ENCODE data around the gene NKX1-2.

Gene NKX1-2

DNA sequence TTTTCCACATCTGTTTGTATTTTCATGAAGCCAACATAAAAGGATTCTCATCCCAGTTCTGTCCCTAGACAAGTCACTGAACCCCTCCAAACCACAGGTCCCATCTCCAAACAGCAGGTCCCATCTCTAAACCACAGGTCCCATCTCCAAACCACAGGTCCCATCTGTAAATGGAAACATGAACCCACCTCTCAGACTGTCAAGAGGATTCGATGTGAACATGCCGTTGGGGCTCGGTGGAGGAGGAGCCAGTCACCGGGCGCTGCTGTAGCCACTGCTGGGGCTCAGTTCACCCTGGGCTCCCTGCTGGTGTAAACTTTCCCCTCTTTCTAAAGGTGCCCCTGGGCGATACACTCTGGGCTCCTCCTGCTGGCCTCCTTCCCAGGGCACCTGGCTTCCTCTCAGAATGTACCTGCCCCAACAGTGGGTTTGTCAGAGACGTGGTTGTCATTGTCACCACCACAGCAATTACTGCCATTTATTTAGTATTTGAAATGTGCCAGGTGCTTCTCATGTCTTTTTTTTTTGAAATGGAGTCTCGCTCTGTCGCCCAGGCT lies 24.8 kb upstream of the NKX1-2 start:
- DNase-seq: no peak

DNA sequence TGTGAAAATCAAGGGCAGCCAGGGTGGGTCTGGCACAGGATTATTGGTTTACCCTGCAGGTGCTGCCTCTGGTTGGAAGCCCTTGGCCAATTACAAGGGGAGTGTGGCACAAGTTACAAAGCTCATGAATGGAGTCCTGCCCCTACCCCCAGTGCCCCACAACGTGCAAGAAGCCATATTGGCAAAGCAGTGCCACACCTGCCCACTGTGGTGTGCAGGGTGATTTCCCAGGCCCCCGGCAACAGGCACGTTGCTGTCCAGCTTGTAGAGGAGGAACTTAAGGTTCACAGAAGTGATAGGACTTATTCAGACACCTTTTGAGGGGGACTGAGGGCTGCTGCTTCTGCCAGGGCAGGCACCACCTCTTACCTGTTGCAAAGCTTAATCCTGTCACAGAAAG lies 23.2 kb upstream of the NKX1-2 start:
- no peak for DNase-seq

DNA sequence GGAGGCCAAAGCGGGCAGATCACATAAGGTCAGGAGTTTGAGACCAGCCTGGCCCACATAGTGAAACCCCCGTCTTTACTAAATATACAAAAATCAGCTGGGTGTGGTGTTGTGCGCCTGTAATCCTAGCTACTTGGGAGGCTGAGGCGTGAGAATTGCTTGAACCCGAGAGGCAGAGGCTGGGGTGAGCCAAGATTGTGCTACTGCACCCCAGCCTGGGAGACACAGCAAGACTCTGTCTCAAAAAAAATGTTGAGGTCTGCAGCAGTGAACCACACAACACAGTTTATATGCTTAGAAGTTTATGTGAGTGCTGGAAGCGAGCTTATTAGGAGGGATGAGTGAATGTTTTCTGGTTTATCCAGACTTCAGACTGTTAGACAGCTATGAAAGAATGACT lies 22.2 kb upstream of the NKX1-2 start:
- no peak for DNase-seq

DNA sequence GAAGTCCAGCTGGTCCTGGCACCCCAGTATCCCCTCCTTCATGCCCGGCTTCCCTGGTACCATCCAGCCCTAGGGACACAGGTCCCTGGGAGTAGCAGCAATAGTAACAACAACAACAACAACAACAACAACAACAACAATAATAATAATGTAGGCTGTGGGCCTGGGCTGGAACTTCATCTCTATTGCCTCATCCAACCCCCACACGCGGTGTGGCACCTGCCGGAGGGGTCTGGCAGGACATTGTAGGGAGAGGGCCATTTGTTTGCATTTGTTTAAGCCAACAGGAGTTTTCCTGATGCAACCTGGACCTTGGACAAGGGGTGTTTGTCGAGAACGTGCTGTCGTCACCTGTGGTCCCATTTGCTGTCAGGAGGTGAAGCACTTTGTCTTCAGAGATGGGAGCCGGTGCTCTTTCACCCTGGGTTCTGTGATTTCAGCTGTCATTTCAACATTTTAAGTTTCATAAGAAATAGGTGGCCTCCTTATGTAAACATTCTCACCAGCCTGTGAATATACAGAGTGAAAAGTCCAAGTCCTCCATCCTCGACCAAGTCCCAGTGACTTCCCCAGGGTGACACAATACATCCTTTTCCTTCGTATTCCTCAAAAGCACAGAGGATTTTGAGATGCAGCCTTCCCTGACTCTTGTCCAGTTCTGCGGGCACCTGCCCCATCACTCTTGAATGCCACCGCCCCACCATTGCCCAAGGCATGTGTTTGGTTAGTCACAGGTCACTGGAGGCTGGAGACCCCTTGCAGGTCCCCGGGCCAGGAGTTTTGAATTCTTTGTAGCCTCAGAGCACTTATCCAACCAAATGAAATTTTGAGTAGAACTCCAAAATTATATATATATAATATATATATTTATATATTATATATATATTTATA lies 21.0 kb upstream of the NKX1-2 start:
- no peak for DNase-seq

DNA sequence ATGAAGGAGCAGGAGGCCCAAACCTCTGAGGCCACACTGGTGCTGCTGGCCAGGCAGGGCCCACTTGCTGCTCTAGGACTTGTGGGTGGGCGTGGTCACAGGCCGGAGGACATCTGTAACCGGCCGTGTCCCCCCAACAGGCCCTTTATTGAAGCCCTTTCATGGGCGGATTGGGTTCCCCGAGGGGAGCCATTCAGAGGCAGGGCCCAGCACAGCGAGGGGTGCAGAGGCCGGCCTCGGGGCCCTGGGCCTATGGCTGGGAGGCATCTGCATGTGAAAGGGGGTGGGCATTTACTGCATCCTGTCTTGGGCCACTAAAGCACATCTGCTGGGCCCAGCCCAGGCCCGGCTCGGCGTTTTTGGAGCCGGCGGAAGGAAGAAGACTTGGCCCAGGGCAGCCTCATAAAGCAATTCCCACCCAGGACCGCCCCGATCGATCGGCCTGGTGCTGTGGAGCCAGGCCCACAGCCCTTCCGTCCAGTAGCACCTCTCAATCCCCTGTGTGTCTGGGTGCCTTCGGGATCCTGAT lies 20.2 kb upstream of the NKX1-2 start:
- DNase-seq: no peak

DNA sequence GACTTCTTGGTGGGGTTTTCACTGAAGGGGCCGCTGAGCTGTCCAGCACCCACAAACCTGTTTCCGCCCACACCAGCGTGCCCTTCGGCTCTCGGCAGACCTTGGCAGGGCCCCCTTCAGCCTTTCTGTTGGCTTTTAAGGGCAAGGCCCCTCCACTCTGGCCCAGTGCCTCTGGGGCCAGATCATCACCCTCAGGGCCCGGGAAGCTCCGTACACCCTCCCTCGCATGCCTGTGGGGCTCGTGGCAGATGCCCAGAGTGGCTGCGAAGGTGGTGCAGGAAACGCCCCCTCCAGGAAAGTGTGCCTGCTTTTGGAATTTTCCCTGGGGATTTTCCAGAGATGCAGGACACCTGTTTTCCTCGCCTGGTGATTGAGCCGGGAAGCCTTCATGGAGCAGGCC lies 18.8 kb upstream of the NKX1-2 start:
- DNase-seq: no peak

DNA sequence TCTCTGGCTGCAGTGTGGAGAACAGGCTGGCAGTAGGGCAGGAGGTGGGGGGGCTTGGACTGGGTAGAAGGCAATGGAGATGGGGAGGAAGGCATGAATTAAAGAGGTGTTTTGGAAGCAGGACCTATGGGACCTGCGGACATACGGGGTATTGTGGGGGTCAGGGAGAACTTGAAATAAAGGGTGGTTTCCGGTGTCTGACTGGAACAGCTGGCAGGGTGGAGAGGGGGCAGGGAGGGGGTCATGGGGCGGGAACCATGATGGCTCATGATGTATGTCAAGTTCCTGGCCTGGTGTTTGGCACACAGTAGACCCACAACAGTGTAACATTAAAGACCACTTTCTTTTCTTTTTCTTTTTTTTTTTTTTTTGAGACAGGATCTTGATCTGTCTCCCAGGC lies 17.3 kb upstream of the NKX1-2 start:
- no peak for DNase-seq

DNA sequence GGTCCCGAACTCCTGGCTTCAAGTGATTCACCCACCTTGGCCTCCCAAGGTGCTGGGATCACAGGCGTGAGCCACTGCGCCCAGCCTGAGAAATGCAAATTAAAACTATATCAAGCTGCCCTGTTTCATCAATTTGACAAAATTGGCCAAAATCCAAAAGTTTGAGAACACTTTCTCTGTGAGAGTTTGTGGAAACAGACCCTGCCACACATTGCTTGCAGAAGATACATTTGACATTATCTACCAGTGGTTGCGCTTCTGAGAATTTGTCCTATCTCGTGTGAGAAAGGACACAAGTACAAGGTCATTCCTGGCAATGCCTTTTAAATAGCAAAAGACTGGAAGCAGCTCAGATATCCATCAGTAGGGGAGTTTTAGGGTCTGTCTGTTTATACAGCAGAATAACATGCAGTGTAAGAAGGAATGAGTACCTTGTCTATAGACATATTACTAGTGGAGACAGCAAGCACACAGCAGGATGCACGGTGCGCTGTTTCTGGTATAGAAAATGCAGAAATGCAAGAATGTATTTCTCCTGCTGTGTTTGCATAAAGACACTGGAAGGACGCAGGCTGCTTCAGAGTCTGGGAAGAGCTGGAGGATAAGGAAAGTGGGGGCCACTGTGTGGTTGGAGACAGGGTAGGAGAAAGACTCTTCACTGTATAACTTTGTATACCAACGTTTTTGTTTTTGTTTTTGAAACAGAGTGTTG lies 16.1 kb upstream of the NKX1-2 start:
- no peak for DNase-seq

DNA sequence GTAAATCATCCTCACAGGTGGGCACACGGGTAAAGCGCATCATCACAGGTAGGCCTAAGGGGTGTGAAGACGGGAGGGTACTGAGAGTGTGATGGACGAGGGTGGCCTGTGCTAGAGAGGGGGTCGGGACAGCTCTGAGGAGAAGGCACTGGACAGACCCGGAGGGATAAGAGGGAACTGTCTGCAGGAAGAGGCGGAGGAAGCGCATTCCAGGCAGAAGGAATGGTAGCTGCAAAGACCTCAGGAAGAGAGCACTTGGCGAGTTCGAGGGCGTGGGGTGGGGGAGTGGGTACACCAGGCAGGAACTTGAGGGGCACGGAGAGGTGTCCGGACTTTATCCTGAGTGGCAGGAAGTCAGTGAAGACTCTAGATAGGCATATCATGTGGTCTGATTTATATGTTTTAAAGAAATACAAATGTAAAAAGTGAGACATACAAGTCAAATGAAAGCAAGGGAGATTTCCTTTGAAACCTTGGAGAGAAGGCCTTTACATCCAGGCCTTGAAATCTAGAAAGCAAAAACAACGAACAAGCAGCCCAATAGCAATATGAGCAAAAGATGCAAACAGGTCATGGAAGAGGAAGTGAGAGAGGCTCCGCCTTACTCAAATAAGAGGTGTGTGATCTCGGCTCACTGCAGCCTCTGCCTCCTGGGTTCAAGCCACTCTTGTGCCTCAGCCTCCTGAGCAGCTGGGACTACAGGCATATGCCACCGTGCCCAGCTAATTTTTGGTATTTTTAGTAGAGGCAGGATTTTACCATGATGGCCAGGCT lies 15.4 kb upstream of the NKX1-2 start:
- DNase-seq: no peak

DNA sequence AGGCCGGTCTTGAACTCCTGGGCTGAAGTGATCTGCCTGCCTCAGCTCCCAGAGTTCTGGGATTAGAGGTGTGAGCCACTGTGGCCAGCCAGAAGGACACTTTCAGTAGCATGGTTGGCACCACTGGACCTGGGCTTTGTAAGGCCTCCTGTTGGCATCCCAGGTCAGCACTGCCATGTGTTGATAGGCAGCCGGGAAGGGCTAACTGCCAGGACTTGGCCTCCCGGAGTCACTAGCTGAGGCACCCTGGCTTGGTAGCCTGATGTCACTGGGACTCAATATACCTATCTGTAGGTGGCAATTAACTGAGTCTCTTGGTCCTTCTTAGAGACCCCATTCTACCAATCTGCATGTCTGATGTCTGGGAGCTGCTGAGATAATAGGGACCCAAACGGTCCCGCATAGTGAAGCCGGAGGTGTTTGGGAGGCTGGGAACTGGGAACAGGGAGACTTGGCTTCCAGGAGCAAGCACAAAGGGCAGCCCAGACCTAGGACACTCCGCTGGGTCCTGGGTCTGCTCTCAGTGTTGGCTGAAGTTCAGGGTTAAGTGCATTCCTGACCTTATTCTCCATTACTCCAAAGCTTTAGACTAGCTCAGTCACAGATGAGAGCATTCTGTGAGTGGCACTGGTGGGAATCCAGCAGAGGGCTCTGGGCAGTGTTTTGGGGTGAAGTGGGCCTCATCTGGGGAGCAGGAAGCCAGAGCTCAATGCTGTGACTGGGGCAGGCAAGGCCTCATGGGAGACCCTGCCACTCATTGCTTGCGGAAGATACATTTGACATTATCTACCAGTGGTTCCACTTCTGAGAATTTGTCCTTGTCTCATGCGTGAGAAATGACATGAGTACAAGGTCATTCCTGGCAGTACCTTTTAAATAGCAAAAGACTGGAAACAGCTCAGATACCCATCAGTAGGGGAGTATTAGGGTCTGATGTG lies 14.5 kb upstream of the NKX1-2 start:
- no peak for DNase-seq

DNA sequence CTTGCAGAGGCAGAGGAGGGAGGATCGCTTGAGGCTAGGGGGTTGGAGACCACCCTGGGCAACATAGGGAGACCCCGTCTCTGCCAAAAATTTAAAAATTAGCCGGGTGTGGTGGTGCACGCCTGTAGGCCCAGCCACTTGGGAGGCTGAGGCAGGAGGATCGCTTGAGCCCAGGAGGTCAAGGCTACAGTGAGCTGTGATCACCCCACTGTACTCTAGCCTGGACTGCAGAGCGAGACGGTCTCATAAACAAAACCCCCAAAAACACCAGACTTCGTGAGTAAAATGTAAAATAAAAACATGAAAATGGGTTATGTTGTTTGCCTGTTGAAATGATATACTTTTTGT lies 12.5 kb upstream of the NKX1-2 start:
- no peak for DNase-seq

DNA sequence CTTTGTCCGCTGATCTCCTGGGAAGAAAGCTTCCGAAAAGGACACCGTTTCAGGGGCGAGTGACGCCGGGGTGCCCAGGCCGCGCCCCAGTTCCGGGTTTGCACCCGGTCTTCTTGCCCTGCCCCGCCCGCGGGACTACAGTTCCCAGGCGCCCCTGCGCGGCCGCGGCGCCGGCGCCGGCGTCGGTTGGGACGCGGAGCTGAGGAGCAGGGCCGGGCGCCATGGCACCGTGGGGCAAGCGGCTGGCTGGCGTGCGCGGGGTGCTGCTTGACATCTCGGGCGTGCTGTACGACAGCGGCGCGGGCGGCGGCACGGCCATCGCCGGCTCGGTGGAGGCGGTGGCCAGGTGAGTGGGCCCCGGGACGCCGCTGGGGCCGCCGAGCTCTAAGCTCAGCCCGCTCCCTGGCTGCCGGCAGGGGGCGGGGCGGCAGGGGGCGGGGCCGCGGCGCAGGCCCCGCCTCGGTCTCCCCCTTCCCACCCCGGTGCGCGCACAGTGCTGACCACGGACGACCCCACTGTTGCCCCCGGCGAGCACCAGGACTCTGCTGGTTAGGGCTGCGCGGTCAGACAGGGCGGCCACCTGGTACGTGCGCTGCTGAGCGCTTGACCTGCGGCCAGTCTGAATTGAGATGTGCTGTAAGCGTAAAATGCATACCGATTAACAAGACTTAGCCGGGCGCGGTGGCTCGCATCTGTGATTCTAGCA lies 12.0 kb upstream of the NKX1-2 start, which contains the start of gene LHPP:
Gene LHPP, plus strand, starts transcription at position 182 of the 706 bp plus-strand sequence. Its CDS starts 40 bp downstream, at position 222.
- DNase-seq: peak; percentile 59 to 82 (median 64)

DNA sequence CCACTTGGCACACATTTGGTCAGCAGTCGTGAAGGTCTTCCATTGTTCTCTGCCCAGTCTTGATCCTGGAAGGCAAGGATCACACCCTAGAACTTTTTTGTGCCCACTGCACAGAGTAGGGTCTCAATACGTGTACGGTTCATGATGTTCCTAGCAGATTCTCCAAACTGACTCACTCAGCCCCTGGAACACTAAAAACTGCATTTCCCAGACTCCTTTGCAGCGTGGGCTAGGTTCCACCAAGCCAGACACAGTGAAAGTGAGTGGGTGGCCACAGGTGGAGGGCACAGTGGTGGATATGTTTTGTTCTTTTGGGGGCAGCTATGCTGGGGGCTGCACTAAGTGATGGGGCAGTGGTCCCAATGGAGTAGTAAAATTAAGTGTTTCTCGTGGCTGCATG lies 10.3 kb upstream of the NKX1-2 start:
- DNase-seq: no peak

DNA sequence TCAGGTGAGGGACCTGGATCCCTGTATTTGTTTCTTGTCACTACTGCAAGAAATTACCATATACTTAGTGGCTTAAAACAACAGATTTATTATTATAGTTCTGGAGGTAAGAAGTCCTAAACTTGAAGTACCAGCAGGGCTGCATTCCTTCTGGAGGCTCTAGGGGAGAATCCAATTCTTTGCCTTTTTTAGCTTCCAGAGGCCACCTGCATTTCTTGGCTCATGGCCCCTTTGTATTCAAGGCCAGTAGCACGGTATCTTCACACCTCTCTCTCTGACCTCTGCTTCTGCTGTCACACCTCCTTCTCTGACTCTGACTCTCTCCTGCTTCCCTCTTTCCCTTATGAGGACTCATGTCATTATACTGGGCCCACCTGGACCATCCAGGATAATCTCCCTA lies 9.6 kb upstream of the NKX1-2 start:
- DNase-seq: no peak

DNA sequence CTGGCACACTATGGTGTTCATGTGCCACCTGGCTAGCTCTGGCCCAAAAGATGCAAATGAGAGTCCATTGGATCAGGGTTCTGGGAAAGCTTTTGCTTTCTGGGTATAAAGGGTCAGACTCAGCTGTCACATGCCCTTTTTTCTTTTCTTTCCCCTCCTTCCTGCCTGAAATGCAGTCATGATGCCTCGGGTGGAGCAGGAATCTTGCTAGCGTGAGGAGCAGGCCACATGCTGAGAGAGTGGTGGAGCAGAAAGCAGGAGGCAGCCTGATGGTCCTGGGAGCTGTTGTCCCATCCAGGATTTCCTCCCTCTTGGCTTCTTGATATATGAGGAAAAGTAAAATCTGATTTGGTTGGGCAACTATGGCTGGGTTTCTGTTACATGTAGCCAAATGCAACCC lies 9.1 kb upstream of the NKX1-2 start:
- DNase-seq: no peak

DNA sequence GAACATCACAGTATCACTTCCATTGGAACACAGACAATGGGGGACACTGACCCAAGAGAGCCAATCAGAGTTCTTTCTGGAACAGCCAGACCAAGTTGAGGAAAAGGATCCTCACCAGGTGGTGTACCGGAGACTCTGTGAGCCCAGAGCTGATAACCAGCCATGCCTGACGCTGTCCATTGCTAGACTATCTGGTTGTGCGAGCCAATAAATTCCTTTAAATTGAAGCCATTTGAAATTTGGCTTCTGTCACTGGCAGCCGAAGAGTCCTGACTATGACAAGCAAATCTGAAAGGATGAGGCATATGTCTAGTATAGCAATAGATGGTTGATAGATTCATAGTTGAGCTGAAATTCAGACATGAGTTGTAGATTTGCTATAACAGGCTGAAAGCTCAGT lies 8.6 kb upstream of the NKX1-2 start:
- DNase-seq: no peak

DNA sequence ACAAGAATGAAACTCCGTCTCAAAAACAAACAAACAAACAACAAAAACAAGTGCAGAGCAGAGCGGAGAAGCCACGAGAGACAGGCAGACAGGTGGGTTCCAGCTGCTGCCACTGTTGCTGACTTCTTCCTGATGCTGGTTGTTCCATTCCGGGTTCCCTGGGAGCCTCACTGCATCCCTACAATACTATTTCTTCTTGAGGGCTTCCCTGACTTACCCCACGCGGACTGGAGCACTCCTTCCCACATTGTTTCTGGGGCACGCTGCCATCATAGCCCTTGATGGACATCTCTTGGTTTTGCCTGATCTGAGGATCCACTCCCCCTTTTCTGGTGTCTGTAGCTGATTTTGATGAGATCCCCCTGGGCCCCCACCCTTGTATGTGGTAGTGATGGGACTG lies 5.6 kb upstream of the NKX1-2 start:
- DNase-seq: no peak

DNA sequence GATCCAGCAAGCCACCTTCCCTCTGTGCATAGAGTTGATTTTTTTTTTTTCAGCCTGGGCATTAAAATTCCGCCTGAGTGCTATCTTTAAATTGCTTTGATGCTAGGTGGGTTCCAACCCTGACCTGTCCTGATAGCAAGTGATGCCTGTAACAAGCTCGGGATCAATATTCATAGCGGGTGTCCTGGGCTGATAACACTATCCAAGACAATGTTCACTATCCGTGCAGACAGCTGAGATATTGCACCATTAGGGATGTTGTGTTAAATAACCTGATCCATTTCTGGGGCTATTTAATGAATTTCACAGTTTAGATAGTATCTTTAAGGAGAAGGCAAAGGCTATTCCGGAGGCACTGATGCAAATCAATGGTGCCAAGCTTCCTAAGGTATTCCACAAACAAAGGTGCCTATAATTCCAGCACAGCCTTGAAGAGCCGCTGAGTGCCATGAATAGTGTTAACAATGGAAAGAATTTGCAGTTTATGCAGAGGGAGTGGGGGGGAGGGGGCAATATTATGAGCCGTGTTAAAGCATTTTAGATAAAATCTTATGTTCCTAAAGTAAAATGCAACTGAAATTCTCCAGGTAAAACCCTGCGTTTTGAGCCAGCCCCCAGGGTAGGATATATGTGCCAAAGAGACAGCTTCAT lies 4.2 kb upstream of the NKX1-2 start:
- DNase-seq: no peak

DNA sequence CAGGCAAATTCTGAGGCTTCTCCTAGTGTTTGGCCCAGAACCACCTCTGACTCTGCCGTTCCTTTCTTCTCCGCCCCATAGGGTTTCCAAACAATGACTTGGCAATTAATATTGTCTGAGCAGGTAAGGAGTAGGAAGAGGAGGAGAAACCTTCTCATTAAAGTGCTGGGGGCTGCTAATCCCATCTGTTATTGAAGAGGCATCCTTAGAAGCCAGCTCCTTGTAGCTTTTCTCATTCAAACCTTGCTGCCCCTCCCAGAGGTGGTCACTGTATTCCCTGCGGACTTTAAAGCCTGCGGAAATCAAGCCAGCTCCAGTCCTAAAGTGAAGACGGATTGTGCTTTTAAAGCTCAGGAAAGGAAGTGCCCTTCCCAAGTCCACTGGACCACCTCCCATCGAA lies 1.4 kb upstream of the NKX1-2 start:
- no peak for DNase-seq

DNA sequence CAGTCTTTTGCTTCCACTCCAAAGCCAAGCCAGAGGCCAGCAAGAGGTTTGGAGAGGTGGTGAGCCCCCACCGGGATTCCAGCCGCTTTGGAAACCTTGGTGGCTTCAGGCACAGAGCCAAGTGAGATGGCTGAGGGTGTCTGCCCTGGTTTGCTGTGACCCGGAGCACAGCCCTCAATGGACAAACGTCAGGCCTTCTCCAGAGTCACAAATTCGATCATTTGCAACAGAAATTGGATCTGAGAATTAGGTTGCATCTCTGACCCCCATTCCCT lies 885 bp upstream of the NKX1-2 start:
- DNase-seq: no peak

All from activated naive CD4-positive, alpha-beta T cell (primary cell).